ENCODE data around the gene MICB.

DNA sequence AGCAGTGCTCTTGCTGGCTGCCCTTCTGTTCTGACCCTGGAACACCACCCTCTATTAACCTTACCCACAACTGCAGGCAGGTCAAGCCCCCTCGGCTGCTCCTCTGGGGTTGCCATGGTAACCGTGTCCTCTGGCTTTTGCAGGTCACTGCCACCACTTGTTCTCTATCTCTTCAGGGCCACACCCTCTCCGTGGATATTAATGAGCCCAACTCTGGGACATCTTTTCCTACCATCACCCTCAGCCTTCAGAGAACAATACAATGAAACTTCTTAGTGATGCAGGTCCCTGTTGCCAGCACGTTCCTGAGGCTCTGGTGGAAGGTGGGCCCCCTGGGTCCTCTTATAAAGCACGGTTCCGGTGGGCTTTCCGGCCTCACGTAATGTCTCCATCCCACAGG lies 30.8 kb upstream of the MICB start:
- TF ChIP-seq, protein P1, sequence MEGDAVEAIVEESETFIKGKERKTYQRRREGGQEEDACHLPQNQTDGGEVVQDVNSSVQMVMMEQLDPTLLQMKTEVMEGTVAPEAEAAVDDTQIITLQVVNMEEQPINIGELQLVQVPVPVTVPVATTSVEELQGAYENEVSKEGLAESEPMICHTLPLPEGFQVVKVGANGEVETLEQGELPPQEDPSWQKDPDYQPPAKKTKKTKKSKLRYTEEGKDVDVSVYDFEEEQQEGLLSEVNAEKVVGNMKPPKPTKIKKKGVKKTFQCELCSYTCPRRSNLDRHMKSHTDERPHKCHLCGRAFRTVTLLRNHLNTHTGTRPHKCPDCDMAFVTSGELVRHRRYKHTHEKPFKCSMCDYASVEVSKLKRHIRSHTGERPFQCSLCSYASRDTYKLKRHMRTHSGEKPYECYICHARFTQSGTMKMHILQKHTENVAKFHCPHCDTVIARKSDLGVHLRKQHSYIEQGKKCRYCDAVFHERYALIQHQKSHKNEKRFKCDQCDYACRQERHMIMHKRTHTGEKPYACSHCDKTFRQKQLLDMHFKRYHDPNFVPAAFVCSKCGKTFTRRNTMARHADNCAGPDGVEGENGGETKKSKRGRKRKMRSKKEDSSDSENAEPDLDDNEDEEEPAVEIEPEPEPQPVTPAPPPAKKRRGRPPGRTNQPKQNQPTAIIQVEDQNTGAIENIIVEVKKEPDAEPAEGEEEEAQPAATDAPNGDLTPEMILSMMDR (IDR thresholded peaks at IDR 0.05; ENCODE audit: insufficient read depth, low read length, poor library complexity, severe bottlenecking): no peak
- no peak for TF ChIP-seq EZH2phosphoT487 (conservative IDR thresholded peaks at IDR 0.05; ENCODE audit: low read length)

Data from SU-DHL-6 (cell line).